Duodenal mucosa (tissue), 2 donors: ENCODE results near the gene LDLRAP1.
A peak's percentile ranks its signal among the peaks of the same experiment; 100 is the strongest.

Experiments
- H3K27ac ChIP-seq: one replicate; pipeline ENCODE4 v1.7.0; 2013; ENCODE audit warnings: low read depth, low read length
- H3K27me3 ChIP-seq, 2 donors: one replicate each; pipeline ENCODE4 v1.7.0; 2013; ENCODE audit warnings: low read length in 2 of 2, control low read depth in 1 of 2; ENCODE audit not compliant: insufficient read depth in 2 of 2, control insufficient read depth in 1 of 2
- H3K36me3 ChIP-seq, 2 donors: one replicate each; pipeline ENCODE4 v1.7.0; 2013; ENCODE audit warnings: low read length in 2 of 2, control low read depth in 1 of 2; ENCODE audit not compliant: insufficient read depth in 2 of 2, control insufficient read depth in 1 of 2
- H3K4me1 ChIP-seq, 2 donors: one replicate each; pipeline ENCODE4 v1.7.0; 2013; ENCODE audit warnings: low read length in 2 of 2, control low read depth in 1 of 2; ENCODE audit not compliant: insufficient read depth in 2 of 2, control insufficient read depth in 1 of 2
- H3K4me3 ChIP-seq, 2 donors: one replicate each; pipeline ENCODE4 v1.7.0; 2013; ENCODE audit warnings: low read length in 2 of 2, low read depth in 1 of 2
- H3K9ac ChIP-seq, 2 donors: one replicate each; pipeline ENCODE4 v1.7.0; 2013; ENCODE audit warnings: low read length in 2 of 2, low read depth in 1 of 2
- H3K9me3 ChIP-seq, 2 donors: one replicate each; pipeline ENCODE4 v1.7.0; 2013; ENCODE audit warnings: low read length in 2 of 2, control low read depth in 1 of 2; ENCODE audit not compliant: control insufficient read depth in 1 of 2

LDLRAP1 gene

GRCh38 chr1:25567710-25568089, 24.3 kb downstream of the LDLRAP1 start:
- Histone ChIP-seq H3K9ac (no peak overlapping the region), H3K4me1 (peaks cover 14 to 18% of the 10 kb centered on the region in 2 donors)

GRCh38 chr1:25568090-25568833, 24.9 kb downstream of the LDLRAP1 start:
- no peaks in the 10 kb centered on the region for H3K27me3 ChIP-seq
- H3K4me3 ChIP-seq, result no peak overlapping the region
- no peak overlapping the region for H3K27ac ChIP-seq
- H3K9me3 ChIP-seq, result no peaks in the 10 kb centered on the region
- H3K36me3 ChIP-seq, result peaks cover 0 to 18% of the 10 kb centered on the region in 2 donors
- peaks cover 12 to 16% of the 10 kb centered on the region in 2 donors for H3K4me1 ChIP-seq
- H3K9ac ChIP-seq, result no peak overlapping the region

More at GRCh38 chr1:25567710-25568089, 24.3 kb downstream of the LDLRAP1 start:
- Histone ChIP-seq H3K4me3 (no peak overlapping the region), H3K36me3 (peaks cover 0 to 18% of the 10 kb centered on the region in 2 donors), H3K9me3 (no peaks in the 10 kb centered on the region), H3K27me3 (no peaks in the 10 kb centered on the region), H3K27ac (peak overlapping the region; percentile 21)

GRCh38 chr1:25568834-25569596, 25.6 kb downstream of the LDLRAP1 start:
- H3K27ac ChIP-seq, result no peak overlapping the region
- H3K4me3 ChIP-seq, result no peak overlapping the region
- H3K36me3 ChIP-seq, result peaks cover 0 to 11% of the 10 kb centered on the region in 2 donors
- H3K9ac ChIP-seq, result no peak overlapping the region
- no peaks in the 10 kb centered on the region for H3K27me3 ChIP-seq
- H3K9me3 ChIP-seq, result no peaks in the 10 kb centered on the region
- peaks cover 19 to 24% of the 10 kb centered on the region in 2 donors for H3K4me1 ChIP-seq

GRCh38 chr1:25569597-25570396, 26.4 kb downstream of the LDLRAP1 start:
- H3K4me3 ChIP-seq, result no peak overlapping the region
- peaks cover 23 to 27% of the 10 kb centered on the region in 2 donors for H3K4me1 ChIP-seq
- peaks cover 0 to 3% of the 10 kb centered on the region in 2 donors for H3K36me3 ChIP-seq
- H3K9me3 ChIP-seq, result no peaks in the 10 kb centered on the region
- H3K9ac ChIP-seq, result no peak overlapping the region
- no peaks in the 10 kb centered on the region for H3K27me3 ChIP-seq
- no peak overlapping the region for H3K27ac ChIP-seq

- peaks cover 23 to 27% of the 10 kb centered on the region in 2 donors for H3K4me1 ChIP-seq
- no peaks in the 10 kb centered on the region for H3K9me3 ChIP-seq
- peaks cover 0 to 2% of the 10 kb centered on the region in 2 donors for H3K36me3 ChIP-seq
- no peak overlapping the region for H3K27ac ChIP-seq
- H3K4me3 ChIP-seq, result no peak overlapping the region
- no peak overlapping the region for H3K9ac ChIP-seq
- no peaks in the 10 kb centered on the region for H3K27me3 ChIP-seq
Observed at GRCh38 chr1:25570798-25571521, 27.6 kb downstream of the LDLRAP1 start.

GRCh38 chr1:25571522-25571970, 28.1 kb downstream of the LDLRAP1 start:
- H3K27ac ChIP-seq, result no peak overlapping the region

GRCh38 chr1:25572107-25572506, 28.7 kb downstream of the LDLRAP1 start:
- H3K4me1 ChIP-seq, result peaks cover 23 to 27% of the 10 kb centered on the region in 2 donors
- H3K36me3 ChIP-seq, result peaks cover 0 to 2% of the 10 kb centered on the region in 2 donors
- H3K27ac ChIP-seq, result no peak overlapping the region
- H3K27me3 ChIP-seq, result no peaks in the 10 kb centered on the region
- no peaks in the 10 kb centered on the region for H3K9me3 ChIP-seq
- H3K4me3 ChIP-seq, result no peak overlapping the region
- H3K9ac ChIP-seq, result no peak overlapping the region

More at GRCh38 chr1:25571522-25571970, 28.1 kb downstream of the LDLRAP1 start:
- Histone ChIP-seq H3K9ac (no peak overlapping the region), H3K27me3 (no peaks in the 10 kb centered on the region), H3K4me3 (no peak overlapping the region), H3K36me3 (peaks cover 0 to 2% of the 10 kb centered on the region in 2 donors), H3K9me3 (no peaks in the 10 kb centered on the region), H3K4me1 (peaks cover 23 to 27% of the 10 kb centered on the region in 2 donors)

- Histone ChIP-seq H3K4me1 (peaks cover 18% of the 10 kb centered on the region in 2 donors), H3K4me3 (peak overlapping the region in 1 of 2 donors; percentile 1), H3K27ac (no peak overlapping the region), H3K27me3 (no peaks in the 10 kb centered on the region), H3K9me3 (no peaks in the 10 kb centered on the region), H3K36me3 (no peaks in the 10 kb centered on the region), H3K9ac (no peak overlapping the region)
Observed at GRCh38 chr1:25572708-25573590, 29.5 kb downstream of the LDLRAP1 start.

- H3K9me3 ChIP-seq, result no peaks in the 10 kb centered on the region
- peak overlapping the region in 1 of 2 donors; percentile 1 for H3K4me3 ChIP-seq
- no peaks in the 10 kb centered on the region for H3K27me3 ChIP-seq
- H3K36me3 ChIP-seq, result no peaks in the 10 kb centered on the region
- H3K27ac ChIP-seq, result no peak overlapping the region
- no peak overlapping the region for H3K9ac ChIP-seq
- peaks cover 13 to 18% of the 10 kb centered on the region in 2 donors for H3K4me1 ChIP-seq
Observed at GRCh38 chr1:25573591-25573930, 30.2 kb downstream of the LDLRAP1 start.
